Upper lobe of left lung (tissue), 4 donors: ENCODE measurements around the gene EPN1.

Experiments used
- EP300 ChIP-seq, 4 donors: sonication (generic); formaldehyde crosslinking; IDR thresholded peaks; one replicate each; pipeline ENCODE4 v1.5.1; 2017; ENCODE audit warnings: antibody characterized with exemption in 4 of 4, control low read depth in 2 of 4
- POLR2A ChIP-seq, 4 donors: fragments of 450-650 bp; IDR thresholded peaks; one replicate each; pipeline ENCODE4 v1.5.1; 2016 to 2017; ENCODE audit warnings: antibody characterized with exemption in 4 of 4, mild to moderate bottlenecking in 2 of 4
- TF ChIP-seq, protein P1 (sequence below), 6 experiments: fragments of 450-650 bp in 4 of 6; fragments of 200-600 bp in 2 of 6; sonication (generic) in 2 of 6; IDR thresholded peaks; one replicate each; pipeline ENCODE4 v1.5.1; 2016 to 2019; ENCODE audit warnings: antibody characterized with exemption in 6 of 6

DNA sequence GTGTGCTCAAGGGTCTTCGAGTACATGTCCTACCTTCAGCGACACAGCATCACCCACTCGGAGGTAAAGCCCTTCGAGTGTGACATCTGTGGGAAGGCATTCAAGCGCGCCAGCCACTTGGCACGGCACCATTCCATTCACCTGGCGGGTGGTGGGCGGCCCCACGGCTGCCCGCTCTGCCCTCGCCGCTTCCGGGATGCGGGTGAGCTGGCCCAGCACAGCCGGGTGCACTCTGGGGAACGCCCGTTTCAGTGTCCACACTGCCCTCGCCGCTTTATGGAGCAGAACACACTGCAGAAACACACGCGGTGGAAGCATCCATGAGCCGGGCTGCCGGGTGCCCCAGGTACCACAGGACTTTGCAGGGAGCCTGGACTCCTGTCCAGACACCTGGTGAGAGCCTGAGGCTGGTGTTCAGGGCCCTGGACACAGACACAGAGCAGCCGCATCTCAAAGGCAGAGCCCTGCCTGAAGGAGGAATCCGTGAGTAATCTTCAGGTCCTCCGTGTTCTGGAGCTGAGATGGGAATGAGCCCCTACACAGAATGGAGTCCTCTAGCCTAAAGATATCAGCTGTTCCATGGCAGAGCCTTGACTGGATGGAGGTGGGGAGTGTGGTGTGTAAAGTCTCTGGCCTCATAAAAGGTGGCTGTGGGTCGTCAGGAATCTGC, 30.0 kb upstream of the EPN1 start:
- TF ChIP-seq POLR2A (IDR thresholded peaks at IDR 0.05) = no peak
- TF ChIP-seq, protein P1, sequence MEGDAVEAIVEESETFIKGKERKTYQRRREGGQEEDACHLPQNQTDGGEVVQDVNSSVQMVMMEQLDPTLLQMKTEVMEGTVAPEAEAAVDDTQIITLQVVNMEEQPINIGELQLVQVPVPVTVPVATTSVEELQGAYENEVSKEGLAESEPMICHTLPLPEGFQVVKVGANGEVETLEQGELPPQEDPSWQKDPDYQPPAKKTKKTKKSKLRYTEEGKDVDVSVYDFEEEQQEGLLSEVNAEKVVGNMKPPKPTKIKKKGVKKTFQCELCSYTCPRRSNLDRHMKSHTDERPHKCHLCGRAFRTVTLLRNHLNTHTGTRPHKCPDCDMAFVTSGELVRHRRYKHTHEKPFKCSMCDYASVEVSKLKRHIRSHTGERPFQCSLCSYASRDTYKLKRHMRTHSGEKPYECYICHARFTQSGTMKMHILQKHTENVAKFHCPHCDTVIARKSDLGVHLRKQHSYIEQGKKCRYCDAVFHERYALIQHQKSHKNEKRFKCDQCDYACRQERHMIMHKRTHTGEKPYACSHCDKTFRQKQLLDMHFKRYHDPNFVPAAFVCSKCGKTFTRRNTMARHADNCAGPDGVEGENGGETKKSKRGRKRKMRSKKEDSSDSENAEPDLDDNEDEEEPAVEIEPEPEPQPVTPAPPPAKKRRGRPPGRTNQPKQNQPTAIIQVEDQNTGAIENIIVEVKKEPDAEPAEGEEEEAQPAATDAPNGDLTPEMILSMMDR (IDR thresholded peaks at IDR 0.05) = no peak
- no peak for TF ChIP-seq EP300 (IDR thresholded peaks at IDR 0.05)
